Thyroid gland (tissue), 4 donors: ENCODE measurements around the gene IRF5.

ENCODE experiments used
- POLR2A ChIP-seq, 2 donors: fragments of 450-650 bp; IDR thresholded peaks; one replicate each; pipeline ENCODE4 v1.6.1; 2017; ENCODE audit warnings: antibody characterized with exemption in 2 of 2, mild to moderate bottlenecking in 2 of 2, moderate library complexity in 1 of 2
- TF ChIP-seq, protein P1 (sequence below), 6 experiments: fragments of 200-600 bp in 3 of 6; fragments of 450-650 bp in 3 of 6; sonication (generic) in 3 of 6; IDR thresholded peaks; one replicate each; pipeline ENCODE4 v1.5.1; 2016 to 2019; ENCODE audit warnings: antibody characterized with exemption in 6 of 6, mild to moderate bottlenecking in 2 of 6, inconsistent platforms in 1 of 6, moderate library complexity in 1 of 6

DNA sequence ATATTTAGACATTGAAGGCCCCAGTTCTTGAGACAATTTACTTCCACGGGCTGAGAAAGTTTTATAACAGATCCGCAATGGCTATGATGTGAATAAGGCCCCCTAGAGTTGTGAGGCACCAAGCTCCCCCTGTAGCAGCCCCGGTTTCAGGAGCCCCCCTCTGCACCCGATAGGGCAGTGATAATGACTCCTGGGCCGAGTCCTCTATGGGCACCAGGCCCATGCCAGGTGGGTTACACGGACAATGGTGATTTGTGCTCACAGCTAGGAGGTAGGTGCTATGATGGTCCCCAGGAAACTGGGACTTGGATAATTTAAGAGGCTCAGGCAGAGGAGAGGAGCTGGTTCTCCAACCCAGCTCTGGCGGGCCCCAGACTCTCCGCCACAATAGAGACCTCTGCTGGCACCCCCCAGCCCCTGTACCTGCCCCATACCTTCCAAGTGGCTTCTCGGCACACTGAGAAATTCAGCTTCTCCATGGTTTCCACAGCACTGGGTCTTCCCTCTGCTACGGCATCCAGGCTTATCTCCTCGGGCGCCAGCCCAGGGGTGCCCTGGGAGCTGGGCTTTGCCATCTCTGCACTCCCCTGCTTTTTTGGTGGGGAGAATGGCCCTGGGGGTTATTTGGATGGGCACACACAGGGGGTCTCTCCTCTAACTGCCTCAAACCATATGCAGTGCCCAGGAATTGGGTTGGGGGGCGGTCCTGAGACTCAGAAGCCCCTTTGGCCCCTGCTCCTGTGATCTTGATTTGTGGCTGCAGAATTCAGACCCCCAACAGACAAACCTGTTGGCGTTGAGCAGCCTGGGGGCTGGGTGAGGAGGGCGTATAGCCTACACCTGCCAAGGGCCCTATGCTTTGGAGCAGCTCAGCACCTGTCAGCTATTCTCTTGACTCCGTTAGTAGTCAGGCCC lies 15.0 kb upstream of the IRF5 start:
- no peak for TF ChIP-seq POLR2A (IDR thresholded peaks at IDR 0.05)
- TF ChIP-seq, protein P1, sequence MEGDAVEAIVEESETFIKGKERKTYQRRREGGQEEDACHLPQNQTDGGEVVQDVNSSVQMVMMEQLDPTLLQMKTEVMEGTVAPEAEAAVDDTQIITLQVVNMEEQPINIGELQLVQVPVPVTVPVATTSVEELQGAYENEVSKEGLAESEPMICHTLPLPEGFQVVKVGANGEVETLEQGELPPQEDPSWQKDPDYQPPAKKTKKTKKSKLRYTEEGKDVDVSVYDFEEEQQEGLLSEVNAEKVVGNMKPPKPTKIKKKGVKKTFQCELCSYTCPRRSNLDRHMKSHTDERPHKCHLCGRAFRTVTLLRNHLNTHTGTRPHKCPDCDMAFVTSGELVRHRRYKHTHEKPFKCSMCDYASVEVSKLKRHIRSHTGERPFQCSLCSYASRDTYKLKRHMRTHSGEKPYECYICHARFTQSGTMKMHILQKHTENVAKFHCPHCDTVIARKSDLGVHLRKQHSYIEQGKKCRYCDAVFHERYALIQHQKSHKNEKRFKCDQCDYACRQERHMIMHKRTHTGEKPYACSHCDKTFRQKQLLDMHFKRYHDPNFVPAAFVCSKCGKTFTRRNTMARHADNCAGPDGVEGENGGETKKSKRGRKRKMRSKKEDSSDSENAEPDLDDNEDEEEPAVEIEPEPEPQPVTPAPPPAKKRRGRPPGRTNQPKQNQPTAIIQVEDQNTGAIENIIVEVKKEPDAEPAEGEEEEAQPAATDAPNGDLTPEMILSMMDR (IDR thresholded peaks at IDR 0.05): no peak
